IPS-15b (cell line): ENCODE results near the gene UPP1.

Experiments
- H3K27me3 ChIP-seq: one replicate; pipeline ENCODE4 v1.6.1; 2013; ENCODE audit warnings: low read length; ENCODE audit not compliant: control insufficient read depth, insufficient read depth
- H3K36me3 ChIP-seq: one replicate; pipeline ENCODE4 v1.6.1; 2013; ENCODE audit warnings: low read length; ENCODE audit not compliant: control insufficient read depth, insufficient read depth
- H3K4me1 ChIP-seq: one replicate; pipeline ENCODE4 v1.6.1; 2013; ENCODE audit warnings: mild to moderate bottlenecking, low read length; ENCODE audit not compliant: control insufficient read depth, insufficient read depth
- H3K4me3 ChIP-seq: one replicate; pipeline ENCODE4 v1.5.1; 2013; ENCODE audit warnings: low read depth, low read length
- H3K9ac ChIP-seq: one replicate; pipeline ENCODE4 v1.6.1; 2013; ENCODE audit warnings: low read depth, mild to moderate bottlenecking, low read length
- H3K9me3 ChIP-seq: one replicate; pipeline ENCODE4 v1.6.1; 2013; ENCODE audit warnings: mild to moderate bottlenecking, low read length; ENCODE audit not compliant: control insufficient read depth, insufficient read depth

Gene UPP1

DNA sequence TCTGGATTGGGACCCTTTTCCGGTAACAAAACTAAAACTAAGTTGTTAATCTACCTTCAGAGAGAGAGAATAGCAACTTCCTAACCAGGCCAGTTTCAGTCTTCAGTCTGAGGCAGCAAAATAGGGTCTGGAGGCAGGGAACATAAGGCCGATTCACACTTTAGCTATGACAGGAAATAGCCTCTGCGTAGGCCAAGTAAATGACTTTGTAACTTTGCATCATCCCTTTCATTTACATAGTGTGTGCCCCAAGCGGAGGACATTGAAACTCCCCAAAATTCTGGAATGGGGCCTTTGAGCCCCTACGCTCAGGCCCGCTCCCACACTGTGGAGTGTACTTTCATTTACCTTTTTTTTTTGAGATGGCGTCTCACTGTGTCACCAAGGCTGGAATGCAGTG is 1.7 kb upstream of the UPP1 start:
- H3K9me3 ChIP-seq, result no peaks in the 10 kb centered on the region
- no peak overlapping the region for H3K4me3 ChIP-seq
- peaks cover 13% of the 10 kb centered on the region for H3K36me3 ChIP-seq
- peaks cover 18% of the 10 kb centered on the region for H3K4me1 ChIP-seq
- H3K27me3 ChIP-seq, result no peaks in the 10 kb centered on the region
- no peak overlapping the region for H3K9ac ChIP-seq

DNA sequence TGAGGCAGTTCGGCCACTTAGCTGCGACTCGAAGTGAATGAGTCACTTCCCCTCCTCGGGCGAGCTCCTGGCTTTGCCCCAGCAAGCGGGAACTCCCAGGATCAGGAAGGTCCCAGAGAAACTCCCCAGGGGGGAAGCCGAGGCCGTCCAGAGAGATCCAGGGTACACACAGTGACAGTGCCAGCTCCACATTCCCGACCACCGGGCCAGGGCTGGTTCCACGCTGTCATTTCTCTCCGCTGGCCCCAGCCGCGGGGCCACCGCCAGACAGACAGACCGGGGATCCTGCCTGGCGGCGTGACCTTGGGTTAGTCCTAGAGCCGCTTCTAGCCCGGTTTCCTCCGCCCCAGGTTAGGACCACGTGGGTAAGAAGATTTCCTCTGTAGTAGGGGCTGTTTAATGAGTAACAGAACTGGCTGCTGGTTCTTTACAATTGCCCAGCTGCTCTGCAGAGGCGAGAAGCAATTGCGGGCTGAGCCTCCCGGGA is 463 bp upstream of the UPP1 start:
- Histone ChIP-seq H3K9ac (peak overlapping the region; percentile 51), H3K4me1 (peaks cover 18% of the 10 kb centered on the region), H3K4me3 (peak overlapping the region; percentile 81), H3K27me3 (no peaks in the 10 kb centered on the region), H3K36me3 (peaks cover 23% of the 10 kb centered on the region), H3K9me3 (no peaks in the 10 kb centered on the region)

DNA sequence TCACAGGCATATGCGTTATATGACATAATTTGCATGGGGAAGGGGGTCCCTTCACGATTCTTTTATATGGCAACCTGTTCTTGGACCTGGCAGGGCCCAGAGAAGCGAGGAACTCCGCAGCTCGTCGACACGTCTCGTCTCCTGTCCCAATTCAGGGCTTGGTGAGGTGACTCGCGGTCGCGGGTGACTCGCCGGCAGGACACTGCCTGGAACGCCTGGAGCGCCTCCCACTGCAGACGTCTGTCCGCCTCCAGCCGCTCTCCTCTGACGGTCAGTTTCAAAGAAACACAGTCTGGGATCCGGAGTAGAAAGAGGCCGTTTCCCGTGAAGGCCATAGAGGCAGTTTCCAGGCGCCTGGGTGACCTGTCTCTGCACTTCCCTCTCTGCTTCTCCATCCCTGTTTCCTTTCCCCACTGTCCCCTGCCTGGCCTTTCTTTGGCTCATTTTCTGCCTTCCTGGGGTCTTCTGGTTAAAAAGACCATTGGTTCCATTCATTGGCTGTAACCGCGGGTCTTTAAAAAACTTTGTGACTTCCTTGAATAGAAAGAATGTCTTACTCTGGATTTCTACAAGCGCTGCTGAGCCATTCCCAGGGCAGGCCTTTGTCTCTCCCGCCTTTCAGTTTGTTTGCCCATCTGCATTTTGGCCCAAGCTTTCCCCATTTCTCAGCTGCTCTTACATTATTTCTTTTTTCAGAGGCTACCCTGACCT is 1.2 kb downstream of the UPP1 start:
- Histone ChIP-seq H3K27me3 (no peaks in the 10 kb centered on the region), H3K4me1 (peaks cover 18% of the 10 kb centered on the region), H3K36me3 (peaks cover 37% of the 10 kb centered on the region), H3K9me3 (no peaks in the 10 kb centered on the region), H3K9ac (peak overlapping the region; percentile 79), H3K4me3 (peak overlapping the region; percentile 89)

DNA sequence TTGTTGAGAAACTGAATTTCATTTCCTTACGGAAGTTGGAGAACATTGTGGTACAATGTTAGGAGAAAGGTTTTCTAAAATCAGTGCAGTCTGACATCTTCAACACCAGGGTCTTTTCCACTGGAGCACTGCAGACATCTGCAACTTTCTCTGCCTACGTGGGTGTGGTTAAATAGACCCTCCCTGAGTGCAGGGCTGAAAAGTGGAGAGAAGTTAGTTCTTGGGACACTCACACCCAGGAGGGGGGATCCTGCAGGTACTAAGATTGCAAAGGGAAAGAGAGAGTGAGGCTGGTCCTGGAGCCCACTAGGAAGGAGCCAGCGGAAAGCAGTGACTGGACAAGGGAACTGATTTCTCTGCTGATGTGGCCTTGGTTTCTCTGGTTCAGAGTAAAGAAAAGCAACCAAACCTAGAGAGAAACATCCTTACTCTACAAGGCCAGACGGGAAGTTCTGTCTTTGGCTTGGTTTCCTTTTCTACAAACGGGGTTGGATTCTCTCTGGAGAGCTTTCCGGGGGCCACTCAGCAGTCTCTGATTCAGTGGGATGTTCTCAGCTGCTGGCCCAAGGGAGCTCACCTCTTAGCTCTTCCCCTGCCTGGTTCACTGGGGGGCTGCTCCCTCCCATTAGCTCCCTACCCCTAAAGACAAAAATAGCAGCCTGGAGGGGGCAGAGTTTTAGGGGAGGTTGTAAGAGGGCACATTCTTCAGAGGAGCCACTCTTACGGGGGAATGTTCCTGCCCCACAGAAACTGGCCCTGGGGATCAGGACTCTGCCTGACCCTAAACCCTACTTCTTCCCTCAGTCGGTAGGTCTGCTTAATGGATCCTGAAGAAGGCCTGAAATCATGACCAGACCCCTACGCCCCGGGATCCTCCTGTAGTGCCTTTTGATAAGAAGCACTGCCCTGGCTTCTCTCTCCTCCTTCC is 2.7 kb downstream of the UPP1 start:
- Histone ChIP-seq H3K9ac (no peak overlapping the region), H3K9me3 (no peaks in the 10 kb centered on the region), H3K4me1 (peaks cover 12% of the 10 kb centered on the region), H3K27me3 (no peaks in the 10 kb centered on the region), H3K36me3 (peaks cover 45% of the 10 kb centered on the region), H3K4me3 (no peak overlapping the region)

DNA sequence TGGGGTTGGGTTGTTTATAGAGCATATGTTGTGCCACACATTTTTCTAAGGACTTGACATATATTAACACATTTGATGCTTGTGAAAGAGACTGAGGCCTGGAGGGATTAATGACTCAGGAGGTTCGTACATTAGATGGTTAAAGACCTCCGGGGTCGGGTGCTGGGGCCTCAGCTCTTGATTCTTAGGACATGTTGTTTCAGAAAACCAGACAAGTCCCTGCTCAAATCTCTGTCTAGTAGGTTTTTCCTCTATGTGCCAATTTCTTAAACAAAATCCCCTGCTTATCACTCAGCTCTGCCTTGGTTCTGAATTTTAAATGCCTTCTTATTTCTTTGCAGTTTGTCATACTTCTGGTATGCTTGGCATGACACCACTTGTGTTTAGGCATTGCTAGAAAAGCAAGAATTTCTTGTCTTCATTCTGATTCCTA is 5.8 kb downstream of the UPP1 start:
- H3K9ac ChIP-seq, result no peak overlapping the region
- H3K4me3 ChIP-seq, result no peak overlapping the region
- H3K9me3 ChIP-seq, result no peaks in the 10 kb centered on the region
- H3K27me3 ChIP-seq, result no peaks in the 10 kb centered on the region
- H3K4me1 ChIP-seq, result peaks cover 6% of the 10 kb centered on the region
- H3K36me3 ChIP-seq, result peaks cover 54% of the 10 kb centered on the region

DNA sequence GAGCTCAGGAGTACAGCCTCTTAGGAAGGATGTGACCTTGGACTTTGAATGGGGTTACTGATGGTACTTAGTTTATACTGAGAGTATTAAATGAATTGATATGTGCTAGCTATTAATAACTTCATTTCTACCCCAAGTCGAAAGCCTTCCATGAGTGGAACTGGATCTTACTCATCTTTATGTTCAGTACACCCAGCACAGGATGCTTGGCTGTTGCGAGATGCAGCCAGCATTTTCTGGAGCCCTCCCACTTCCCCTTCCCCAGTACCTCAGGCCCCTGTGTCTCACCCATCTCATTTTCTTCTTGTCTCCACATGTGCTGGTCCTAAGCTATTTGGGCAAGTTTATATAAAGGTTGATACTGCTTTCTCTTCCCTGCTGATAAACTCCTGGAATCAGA is 7.2 kb downstream of the UPP1 start:
- H3K36me3 ChIP-seq, result peaks cover 52% of the 10 kb centered on the region
- no peaks in the 10 kb centered on the region for H3K27me3 ChIP-seq
- no peaks in the 10 kb centered on the region for H3K9me3 ChIP-seq
- no peak overlapping the region for H3K4me3 ChIP-seq
- H3K9ac ChIP-seq, result no peak overlapping the region
- H3K4me1 ChIP-seq, result peaks cover 4% of the 10 kb centered on the region

DNA sequence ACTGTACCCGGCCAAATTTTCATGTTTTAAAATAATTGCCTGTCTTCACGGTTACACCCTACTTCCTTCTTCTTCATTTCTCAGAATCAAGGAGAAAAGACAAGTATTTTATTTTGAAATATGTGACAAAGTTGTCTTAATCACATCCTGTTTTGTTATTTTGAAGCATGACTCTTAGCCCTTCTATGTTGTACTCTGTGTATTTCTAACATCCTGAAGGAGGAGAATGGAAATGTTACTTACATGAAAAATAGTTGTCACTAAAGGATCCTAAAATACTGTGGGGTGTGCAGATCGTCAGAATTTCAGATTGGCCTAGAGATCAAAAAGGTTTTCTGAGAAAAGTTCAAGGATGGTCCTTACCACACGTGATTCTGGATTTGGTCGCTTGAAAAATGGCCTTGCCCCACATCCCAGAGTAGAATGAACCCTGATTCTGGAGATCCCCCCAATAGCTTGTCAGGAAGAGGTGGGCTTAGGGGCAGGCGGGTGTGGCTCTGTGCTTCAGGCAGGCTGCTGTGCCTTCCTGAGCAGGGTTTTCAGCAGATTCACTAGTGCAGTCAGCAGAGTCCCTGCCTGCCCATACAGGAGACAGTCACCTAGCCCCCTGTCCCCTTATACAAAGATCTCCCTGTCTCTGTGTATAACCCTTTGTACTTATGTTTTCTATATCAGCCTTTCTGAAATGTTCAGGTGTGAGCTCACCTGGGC is 8.6 kb downstream of the UPP1 start:
- H3K9ac ChIP-seq, result no peak overlapping the region
- H3K4me3 ChIP-seq, result no peak overlapping the region
- H3K9me3 ChIP-seq, result no peaks in the 10 kb centered on the region
- H3K36me3 ChIP-seq, result peaks cover 52% of the 10 kb centered on the region
- H3K4me1 ChIP-seq, result no peaks in the 10 kb centered on the region
- no peaks in the 10 kb centered on the region for H3K27me3 ChIP-seq

DNA sequence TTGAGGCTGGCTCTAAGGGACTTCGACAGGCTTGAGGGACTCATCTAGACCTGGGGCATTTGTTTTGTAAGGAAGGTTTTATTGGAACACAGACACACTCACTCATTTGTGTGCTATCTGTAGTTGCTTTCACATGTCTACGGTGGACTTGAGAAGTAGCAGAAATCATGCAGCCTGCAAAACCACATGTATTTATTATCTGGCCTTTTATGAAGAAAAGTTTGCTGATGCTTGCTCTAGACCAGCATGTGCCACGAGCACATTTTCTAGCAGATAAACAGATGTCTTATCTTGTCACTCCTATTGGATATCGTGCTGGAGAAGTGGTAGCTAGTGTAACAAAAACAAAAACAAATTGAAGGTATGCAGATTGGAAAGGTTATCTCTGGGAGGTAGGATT is 9.8 kb downstream of the UPP1 start:
- H3K9ac ChIP-seq, result no peak overlapping the region

DNA sequence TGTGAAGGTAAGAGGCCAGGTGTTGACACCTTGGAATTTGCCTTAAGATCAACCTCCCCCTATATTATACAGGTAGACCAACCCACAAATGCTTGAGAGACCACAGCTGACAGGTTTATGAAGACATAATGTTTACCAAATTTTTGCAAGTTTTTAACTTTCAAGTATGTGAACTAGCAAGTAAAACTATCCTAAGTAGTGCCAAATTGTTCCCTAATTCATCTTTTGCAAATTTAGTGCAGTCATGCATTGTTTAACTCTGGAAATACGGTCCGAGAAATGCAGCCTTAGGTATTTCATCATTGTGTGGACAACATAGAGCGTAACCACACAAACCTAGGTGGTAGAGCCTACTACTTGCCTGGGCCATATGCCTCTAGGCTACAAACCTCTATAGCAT is 10.7 kb downstream of the UPP1 start:
- no peak overlapping the region for H3K9ac ChIP-seq
- no peaks in the 10 kb centered on the region for H3K4me1 ChIP-seq
- H3K4me3 ChIP-seq, result no peak overlapping the region
- H3K9me3 ChIP-seq, result no peaks in the 10 kb centered on the region
- peaks cover 48% of the 10 kb centered on the region for H3K36me3 ChIP-seq
- no peaks in the 10 kb centered on the region for H3K27me3 ChIP-seq

More for the DNA sequence above, 9.8 kb downstream of the UPP1 start:
- H3K4me3 ChIP-seq, result no peak overlapping the region
- H3K27me3 ChIP-seq, result no peaks in the 10 kb centered on the region
- H3K4me1 ChIP-seq, result no peaks in the 10 kb centered on the region
- peaks cover 52% of the 10 kb centered on the region for H3K36me3 ChIP-seq
- no peaks in the 10 kb centered on the region for H3K9me3 ChIP-seq

DNA sequence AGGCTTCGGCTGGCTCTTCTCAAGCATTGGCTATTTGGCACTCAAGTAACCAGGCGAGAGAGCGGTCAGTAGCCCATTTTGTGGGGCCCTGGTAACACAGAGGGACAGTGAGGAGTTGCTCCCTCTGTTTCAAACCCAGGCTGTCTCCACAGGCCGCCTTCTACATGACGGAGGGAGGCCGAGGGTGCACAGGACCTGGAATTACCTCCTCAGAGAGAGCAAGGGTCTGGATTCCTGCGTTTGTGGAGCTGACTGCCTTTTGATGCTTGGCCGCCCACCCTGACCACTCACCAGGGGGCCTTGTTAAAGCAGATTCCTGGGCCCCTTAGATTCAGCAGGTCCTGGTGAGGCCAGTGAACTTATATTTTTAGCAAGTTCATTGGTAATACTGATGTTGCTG is 12.3 kb downstream of the UPP1 start:
- Histone ChIP-seq H3K4me3 (no peak overlapping the region), H3K9ac (no peak overlapping the region), H3K36me3 (peaks cover 45% of the 10 kb centered on the region), H3K27me3 (no peaks in the 10 kb centered on the region), H3K4me1 (no peaks in the 10 kb centered on the region), H3K9me3 (no peaks in the 10 kb centered on the region)

DNA sequence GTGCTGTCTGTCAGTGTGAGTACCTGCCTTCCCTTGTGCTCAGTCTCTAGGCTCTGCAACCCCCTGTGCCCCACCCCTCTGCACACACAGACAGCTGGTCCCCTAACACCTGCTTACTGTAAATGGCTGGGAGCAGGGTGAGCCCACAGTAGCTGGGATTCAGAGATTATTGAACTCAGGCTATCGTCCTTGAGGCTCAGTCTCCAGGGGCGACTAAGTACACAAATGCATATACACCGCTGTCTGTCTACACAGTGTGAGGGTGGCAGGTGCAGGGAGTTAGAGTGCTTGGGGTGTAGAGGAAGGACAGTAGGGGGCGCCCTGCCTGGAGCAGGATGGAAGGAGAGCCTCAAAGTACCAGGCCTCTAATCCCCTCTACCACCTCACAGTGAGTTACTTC is 12.9 kb downstream of the UPP1 start:
- Histone ChIP-seq H3K27me3 (no peaks in the 10 kb centered on the region), H3K4me1 (no peaks in the 10 kb centered on the region), H3K9me3 (no peaks in the 10 kb centered on the region), H3K36me3 (peaks cover 47% of the 10 kb centered on the region), H3K4me3 (no peak overlapping the region), H3K9ac (no peak overlapping the region)
